HL-60 (cell line): ENCODE data around the gene ARHGAP32.

Source experiments
- GABPA ChIP-seq: IDR thresholded peaks from 2 replicates; pipeline ENCODE4 v1.6.1; 2012; ENCODE audit warnings: low read depth
- POLR2AphosphoS5 ChIP-seq: IDR thresholded peaks from 2 replicates; pipeline ENCODE4 v1.6.1; 2012; ENCODE audit warnings: low read depth
- TF ChIP-seq, protein P1 (sequence below): IDR thresholded peaks from one replicate; pipeline ENCODE4 v1.5.1; 2011; ENCODE audit warnings: low read length, control low read depth, inconsistent platforms; ENCODE audit not compliant: insufficient read depth

DNA sequence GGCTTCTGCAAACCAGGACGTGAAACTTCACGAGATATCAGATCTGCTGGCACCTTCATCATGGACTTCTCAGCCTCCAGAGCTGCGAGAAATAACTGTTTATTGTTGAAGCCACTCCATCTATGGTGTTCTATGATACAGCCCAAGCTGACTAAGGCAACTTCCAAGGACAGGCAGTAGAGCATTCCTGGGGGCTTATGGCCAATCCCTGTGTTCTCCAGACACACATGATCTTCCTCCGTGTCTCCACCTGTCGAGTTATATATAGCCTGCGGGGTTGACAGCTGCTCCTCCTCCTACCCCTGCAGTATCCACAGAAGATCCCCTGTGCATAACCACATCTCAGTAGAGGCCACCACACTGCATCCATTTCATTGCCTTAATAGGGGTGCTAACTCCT is 260.5 kb downstream of the ARHGAP32 start:
- TF ChIP-seq, protein P1, sequence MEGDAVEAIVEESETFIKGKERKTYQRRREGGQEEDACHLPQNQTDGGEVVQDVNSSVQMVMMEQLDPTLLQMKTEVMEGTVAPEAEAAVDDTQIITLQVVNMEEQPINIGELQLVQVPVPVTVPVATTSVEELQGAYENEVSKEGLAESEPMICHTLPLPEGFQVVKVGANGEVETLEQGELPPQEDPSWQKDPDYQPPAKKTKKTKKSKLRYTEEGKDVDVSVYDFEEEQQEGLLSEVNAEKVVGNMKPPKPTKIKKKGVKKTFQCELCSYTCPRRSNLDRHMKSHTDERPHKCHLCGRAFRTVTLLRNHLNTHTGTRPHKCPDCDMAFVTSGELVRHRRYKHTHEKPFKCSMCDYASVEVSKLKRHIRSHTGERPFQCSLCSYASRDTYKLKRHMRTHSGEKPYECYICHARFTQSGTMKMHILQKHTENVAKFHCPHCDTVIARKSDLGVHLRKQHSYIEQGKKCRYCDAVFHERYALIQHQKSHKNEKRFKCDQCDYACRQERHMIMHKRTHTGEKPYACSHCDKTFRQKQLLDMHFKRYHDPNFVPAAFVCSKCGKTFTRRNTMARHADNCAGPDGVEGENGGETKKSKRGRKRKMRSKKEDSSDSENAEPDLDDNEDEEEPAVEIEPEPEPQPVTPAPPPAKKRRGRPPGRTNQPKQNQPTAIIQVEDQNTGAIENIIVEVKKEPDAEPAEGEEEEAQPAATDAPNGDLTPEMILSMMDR, result no peak
- TF ChIP-seq POLR2AphosphoS5, result no peak
- TF ChIP-seq GABPA, result no peak
